NCI-H510A treated with DMSO at 0.1 percent for 48 hours (cell line): ENCODE results near the gene ZPBP2.
"Not testable (repeated sequence)": the region's sequence is repeated elsewhere in the genome, so short reads cannot be mapped to it uniquely, and the experiment has no call there.

Source experiments
- DNase-seq: peaks from one replicate; lab custom pipeline; 2025; lab: John Stamatoyannopoulos, UW

The ZPBP2 gene

DNA sequence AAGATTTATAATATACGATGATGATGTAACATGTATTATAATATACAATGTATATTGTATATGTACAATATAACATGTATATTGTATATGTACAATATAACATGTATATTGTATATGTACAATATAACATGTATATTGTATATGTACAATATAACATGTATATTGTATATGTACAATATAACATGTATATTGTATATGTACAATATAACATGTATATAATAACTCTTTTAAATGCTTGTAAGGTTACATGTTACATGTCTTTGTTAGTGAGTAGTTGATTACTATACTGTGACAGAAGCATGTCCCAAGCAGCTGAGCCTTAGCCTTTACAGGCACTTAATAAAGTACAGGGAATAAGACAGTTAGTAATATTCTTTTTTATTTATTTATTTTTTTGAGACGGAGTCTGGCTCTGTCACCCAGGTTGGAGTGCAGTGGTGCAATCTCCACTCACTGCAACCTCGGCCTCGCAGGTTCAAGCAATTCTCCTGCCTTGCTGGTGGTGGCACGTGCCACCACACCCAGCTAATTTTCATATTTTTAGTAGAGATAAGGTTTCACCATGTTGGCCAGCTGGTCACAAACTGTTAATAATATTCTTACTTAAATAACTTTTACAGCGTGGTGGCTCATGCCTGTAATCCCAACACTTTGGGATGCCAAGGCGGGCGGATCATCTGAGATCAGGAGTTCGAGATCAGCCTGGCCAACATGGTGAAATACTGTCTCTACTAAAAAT is 11.9 kb upstream of the ZPBP2 start:
- not testable (repeated sequence) for DNase-seq

DNA sequence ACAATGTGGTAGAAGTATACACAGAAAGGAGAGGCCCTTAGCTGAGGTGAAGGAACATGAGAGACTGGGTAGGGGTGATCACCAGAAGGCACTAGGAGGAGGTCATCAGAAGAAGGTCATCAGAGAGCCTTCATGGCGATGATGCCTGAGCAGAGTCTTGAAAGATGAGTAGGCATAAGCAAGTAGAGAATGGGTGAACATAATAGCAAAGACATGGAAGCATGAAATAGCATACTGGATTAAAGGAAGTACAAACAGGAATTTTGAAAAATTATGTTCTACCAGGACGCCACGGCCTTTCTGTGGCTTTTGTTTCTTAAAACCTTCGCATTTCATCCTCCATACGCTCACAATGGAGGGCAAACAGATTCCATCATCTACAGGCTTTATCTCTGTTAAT is 6.8 kb upstream of the ZPBP2 start:
- DNase-seq = no peak

DNA sequence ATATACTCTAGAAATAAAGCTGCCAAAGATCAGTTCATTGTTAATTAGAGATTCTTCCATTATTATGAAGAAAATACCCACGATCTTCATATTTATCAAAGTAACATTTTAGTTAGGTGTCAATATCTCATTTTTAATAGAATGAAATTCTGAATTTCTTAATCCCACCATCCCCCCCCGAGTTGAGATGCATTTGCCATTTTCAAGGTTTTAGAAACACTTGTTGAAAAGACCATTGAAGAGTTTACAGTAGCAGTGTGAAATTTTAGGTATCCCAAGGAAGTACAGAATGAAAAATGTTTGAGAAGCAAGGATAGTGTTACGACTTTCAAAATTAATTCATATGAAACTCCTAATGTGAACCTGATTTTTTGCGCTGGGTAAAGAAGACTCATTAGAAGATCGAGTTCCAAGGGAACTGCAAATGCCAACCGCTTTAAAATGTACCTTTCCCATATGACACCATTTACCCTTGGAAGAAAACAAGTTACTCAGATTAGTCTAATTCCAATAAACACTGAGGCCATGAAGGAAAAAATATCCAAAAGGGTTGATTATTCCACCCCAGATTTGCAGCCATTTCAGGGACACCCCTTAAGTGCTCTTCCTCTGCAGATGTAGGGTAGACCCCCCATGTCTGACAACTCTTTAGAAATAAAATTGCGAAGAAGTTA is 4.6 kb upstream of the ZPBP2 start:
- DNase-seq = no peak

DNA sequence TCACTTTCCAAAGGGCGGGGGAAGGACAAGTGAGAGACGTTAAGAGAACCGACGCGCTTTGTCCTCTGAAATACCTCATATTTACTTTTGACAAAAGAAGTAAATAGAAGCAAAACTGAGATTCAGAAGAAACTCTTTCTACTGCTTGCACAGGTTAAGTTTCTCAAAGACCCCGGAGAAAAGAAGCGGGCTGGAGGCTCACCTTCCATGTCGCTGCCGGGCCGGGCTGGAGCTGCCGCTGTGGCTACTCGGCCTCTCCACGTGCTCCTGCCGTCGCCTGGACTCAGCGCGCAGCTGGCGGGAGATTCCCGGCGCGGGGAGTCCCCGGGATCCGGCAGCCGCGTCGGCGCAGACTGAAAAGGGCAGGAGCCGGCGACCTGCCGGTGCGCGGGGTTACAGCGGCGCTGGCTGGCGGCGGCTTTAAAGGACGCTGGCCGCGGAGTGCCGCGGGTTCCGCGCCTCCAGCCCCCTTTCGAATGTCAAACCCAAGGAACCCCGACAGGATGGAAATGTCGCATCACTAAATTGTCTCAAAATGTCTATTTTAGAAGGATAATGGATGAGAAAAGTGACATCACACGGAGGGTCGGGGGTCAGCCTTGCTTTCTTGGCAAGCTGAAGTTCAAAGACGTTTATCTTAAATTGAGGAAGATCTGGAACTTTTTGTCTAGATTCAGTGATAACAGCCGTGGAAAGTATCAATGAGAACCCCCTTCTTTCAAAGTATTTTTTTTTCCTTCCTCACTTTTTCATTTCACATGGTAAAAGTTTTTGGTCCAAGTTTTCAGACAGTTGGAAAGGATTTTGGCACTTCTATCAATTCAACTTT is 3.9 kb upstream of the ZPBP2 start, which contains the start of gene IKZF3:
IKZF3 (minus strand) TSS at position 395 of the 829 bp plus-strand sequence; CDS start at position 209, 186 bp downstream.
- peak; percentile 37 for DNase-seq

GRCh38 chr17:39866013-39866730 is 1.8 kb upstream of the ZPBP2 start:
- no peak for DNase-seq

GRCh38 chr17:39867084-39867879 is 720 bp upstream of the ZPBP2 start:
- DNase-seq = no peak

DNA sequence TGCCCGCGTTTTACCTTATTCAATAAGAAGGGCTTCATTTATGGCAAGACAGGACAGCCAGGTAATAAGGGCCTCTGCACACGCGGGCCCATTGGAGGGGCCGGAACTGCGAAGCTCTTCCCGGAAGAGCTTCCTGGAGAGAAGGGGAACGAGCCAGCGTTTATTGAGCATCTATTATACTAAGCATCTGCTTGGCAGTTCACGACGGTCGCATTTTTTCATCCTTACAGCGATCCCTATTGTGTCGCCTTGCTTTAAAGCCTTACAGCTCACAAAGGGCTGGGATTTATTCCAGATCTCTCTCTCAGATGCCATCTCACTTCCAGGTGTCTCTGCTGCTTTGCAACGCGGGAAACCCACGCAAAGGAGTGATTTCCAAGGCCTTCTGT is 546 bp downstream of the ZPBP2 start:
- DNase-seq = no peak

- DNase-seq = no peak
Measured at GRCh38 chr17:39870776-39871175, 2.8 kb downstream of the ZPBP2 start.

DNA sequence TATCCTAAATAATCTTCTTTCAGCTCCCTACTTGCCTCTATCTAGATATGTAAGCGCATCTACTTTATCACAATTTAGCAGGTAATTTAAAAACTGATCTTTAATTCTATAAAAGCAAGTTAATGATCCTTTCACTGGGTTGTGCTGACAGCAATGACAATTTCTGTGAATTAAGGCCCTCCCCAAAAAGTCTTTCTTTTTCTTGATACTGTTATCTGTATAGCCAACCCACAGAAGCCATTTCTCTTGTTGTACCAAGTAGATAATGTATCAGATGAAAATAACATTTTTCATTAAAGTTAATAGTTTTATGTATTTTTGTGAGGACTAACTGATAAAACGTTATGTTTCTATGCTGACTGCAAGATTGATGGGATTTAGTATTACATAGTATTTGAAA is 3.8 kb downstream of the ZPBP2 start:
- DNase-seq = no peak

DNA sequence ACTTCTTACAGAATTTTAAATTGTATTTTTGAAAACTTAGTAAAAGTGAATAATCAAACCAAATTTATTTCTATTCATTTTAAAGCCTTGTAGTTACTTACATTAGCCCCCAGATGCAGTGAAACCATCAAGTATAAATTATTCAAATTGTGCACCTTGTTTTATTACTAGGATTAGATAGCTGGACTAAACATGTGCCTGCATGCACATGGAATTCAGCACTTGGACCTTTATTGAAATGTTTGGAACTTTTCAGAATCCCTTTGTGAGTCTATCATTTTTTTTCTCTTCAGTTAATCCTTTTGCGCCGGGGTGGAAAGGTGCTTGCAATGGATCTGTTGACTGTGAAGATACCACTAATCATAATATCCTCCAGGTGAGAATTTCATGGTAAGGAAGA is 4.7 kb downstream of the ZPBP2 start:
- peak; percentile 42 for DNase-seq

GRCh38 chr17:39886102-39886501 is 18.1 kb downstream of the ZPBP2 start:
- DNase-seq = not testable (repeated sequence)

GRCh38 chr17:39887078-39887477 is 19.1 kb downstream of the ZPBP2 start:
- DNase-seq = no peak

GRCh38 chr17:39889200-39889599 is 21.2 kb downstream of the ZPBP2 start:
- no peak for DNase-seq

DNA sequence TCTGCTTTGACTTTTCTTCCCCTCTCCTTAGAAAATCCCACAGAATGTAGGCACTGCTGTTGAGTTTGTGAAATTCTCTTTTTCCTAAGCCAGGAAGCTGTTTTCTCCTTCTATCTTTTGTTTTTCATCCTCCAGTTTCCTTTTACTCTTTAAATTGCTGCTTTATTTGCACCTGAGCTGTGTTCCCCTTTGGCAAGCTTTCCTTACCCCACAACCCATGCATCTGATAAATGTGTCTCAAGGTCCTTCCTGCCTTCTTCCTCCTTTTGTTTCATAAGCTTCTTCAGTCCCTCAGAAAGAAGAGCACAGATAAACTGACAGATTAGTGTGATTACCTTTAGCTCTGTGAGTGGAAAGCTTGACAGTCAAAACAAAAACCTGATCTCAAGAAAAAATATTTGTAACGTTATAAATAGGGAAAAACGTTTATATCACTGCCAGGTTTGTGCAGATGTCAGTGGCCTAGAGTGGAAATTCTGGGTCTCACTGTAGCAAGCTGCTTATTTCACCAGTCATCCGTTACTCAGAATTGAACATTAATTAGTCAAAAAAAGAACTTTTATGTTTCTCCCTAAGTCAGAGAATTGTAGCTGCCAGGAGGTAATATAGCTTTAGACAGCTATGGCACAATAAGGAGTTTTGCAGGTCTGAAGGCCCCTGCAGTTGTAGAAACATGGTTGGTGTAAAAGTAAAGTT is 26.8 kb downstream of the ZPBP2 start:
- no peak for DNase-seq

- no peak for DNase-seq
Measured at GRCh38 chr17:39898088-39898487, 30.1 kb downstream of the ZPBP2 start.

DNA sequence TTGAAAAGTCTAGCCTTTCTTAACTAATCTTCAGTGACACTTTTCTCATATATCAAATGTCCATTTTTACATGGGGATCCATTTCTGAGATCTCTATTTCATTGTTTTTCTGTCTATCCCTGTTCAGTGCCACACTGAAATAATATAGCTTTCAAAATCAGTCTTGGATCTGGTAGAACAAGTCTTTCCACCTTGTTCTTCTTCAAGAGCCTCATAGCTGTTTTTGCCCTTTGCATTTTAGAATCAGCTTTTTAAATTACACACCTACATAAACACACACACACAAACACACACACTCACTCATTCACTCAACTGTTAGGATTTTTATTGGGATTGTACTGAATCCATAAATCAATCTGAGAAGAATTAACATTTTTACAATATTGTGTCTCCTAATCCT is 31.2 kb downstream of the ZPBP2 start:
- DNase-seq = peak; percentile 56

DNA sequence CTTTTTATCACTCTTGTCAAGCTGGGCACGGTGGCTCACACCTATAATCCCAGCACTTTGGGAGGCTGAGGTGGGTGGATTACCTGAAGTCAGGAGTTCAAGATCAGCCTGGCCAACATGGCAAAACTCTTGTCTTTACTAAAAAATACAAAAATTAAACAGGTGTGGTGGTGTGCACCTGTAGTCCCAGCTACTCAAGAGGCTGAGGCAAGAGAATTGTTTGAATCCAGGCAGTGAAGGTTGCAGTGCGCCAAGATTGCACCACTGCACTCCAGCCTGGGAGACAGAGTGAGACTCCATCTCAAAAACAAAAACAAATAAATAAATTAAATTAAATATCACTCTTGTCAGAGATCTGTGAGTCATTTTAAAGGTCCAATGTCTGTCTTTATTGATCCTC is 34.0 kb downstream of the ZPBP2 start:
- DNase-seq = not testable (repeated sequence)

- DNase-seq = no peak
Measured at GRCh38 chr17:39903158-39903884, 35.3 kb downstream of the ZPBP2 start.

DNA sequence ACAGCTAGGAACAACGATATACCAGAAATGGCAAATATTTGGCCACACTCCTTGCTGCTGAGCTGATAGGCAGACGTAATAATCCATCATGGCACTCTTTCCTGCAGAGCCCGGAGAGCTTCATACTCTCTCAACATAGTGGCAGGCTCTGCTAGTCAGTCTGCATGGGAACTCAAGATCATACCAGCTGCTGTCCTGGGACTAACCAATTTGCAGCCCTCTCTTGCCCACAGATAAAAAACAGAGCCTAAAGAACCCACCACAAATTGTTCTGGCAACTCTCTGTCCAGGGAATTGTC is 36.9 kb downstream of the ZPBP2 start:
- DNase-seq = no peak

- DNase-seq = no peak
Measured at GRCh38 chr17:39908789-39909352, 40.9 kb downstream of the ZPBP2 start.
